Measurements from ENCODE around the gene SRMS. TPM values are rescaled to one million over a fixed set of nuclear protein-coding genes. Genes with fewer than 3 reads are reported as not detected.

The SRMS gene
- total RNA-seq, 1 donor from 2014 or later, result not detected

- H3K27ac ChIP-seq, result no peak overlapping the region
- peaks cover 54% of the 10 kb centered on the region for H3K36me3 ChIP-seq
- no peak for DNase-seq
- no peaks in the 10 kb centered on the region for H3K4me1 ChIP-seq
- H3K4me3 ChIP-seq, result no peak overlapping the region
- intact Hi-C loops (cut with DNase I), result no loop called here
- no peak for TF ChIP-seq CTCF (IDR thresholded peaks at IDR 0.05)
- H3K27me3 ChIP-seq, result no peaks in the 10 kb centered on the region
- no peak for ATAC-seq
- no peaks in the 10 kb centered on the region for H3K9me3 ChIP-seq
Observed at GRCh38 chr20:63591786-63592355, 44.3 kb upstream of the SRMS start.

GRCh38 chr20:63591147-63591533, 43.6 kb upstream of the SRMS start:
- H3K27ac ChIP-seq, result no peak overlapping the region
- DNase-seq (no peak), ATAC-seq (no peak)
- no peaks in the 10 kb centered on the region for H3K4me1 ChIP-seq
- H3K4me3 ChIP-seq, result no peak overlapping the region
- no peaks in the 10 kb centered on the region for H3K9me3 ChIP-seq
- H3K36me3 ChIP-seq, result peaks cover 48% of the 10 kb centered on the region
- TF ChIP-seq CTCF (IDR thresholded peaks at IDR 0.05), result no peak
- no peaks in the 10 kb centered on the region for H3K27me3 ChIP-seq
- intact Hi-C loops (cut with DNase I), result no loop called here

- ATAC-seq (no peak), DNase-seq (no peak)
- no peaks in the 10 kb centered on the region for H3K9me3 ChIP-seq
- peaks cover 44% of the 10 kb centered on the region for H3K36me3 ChIP-seq
- H3K4me1 ChIP-seq, result no peaks in the 10 kb centered on the region
- H3K27ac ChIP-seq, result no peak overlapping the region
- intact Hi-C loops (cut with DNase I), result no loop called here
- H3K4me3 ChIP-seq, result no peak overlapping the region
- no peak for TF ChIP-seq CTCF (IDR thresholded peaks at IDR 0.05)
- no peaks in the 10 kb centered on the region for H3K27me3 ChIP-seq
Observed at GRCh38 chr20:63590218-63591146, 42.9 kb upstream of the SRMS start.

GRCh38 chr20:63589261-63590217, 42.0 kb upstream of the SRMS start:
- Histone ChIP-seq H3K27ac (no peak overlapping the region), H3K4me3 (no peak overlapping the region), H3K9me3 (no peaks in the 10 kb centered on the region), H3K27me3 (no peaks in the 10 kb centered on the region), H3K4me1 (no peaks in the 10 kb centered on the region), H3K36me3 (peaks cover 44% of the 10 kb centered on the region)
- no peak for TF ChIP-seq CTCF (IDR thresholded peaks at IDR 0.05)
- DNase-seq (no peak), ATAC-seq (no peak)
- intact Hi-C loops (cut with DNase I), result no loop called here

- no peaks in the 10 kb centered on the region for H3K4me1 ChIP-seq
Observed at GRCh38 chr20:63588641-63589041, 41.1 kb upstream of the SRMS start.

More at GRCh38 chr20:63588641-63589041, 41.1 kb upstream of the SRMS start:
- TF ChIP-seq CTCF (IDR thresholded peaks at IDR 0.05), result no peak
- ATAC-seq, result no peak
- H3K9me3 ChIP-seq, result no peaks in the 10 kb centered on the region
- intact Hi-C loops (cut with DNase I), result no loop called here
- H3K36me3 ChIP-seq, result peaks cover 44% of the 10 kb centered on the region
- DNase-seq, result no peak
- no peak overlapping the region for H3K4me3 ChIP-seq
- H3K27me3 ChIP-seq, result no peaks in the 10 kb centered on the region
- no peak overlapping the region for H3K27ac ChIP-seq
